IPS-20b (cell line): ENCODE results near the gene SEC16A.
"Not testable (repeated sequence)": the region's sequence is repeated elsewhere in the genome, so short reads cannot be mapped to it uniquely, and the experiment has no call there.

ENCODE experiments used
- H3K27ac ChIP-seq: one replicate; pipeline ENCODE4 v1.5.1; 2013; ENCODE audit warnings: low read length
- H3K27me3 ChIP-seq: 2 replicates; pipeline ENCODE4 v1.6.1; 2013; ENCODE audit warnings: mild to moderate bottlenecking, low read length, inconsistent platforms; ENCODE audit not compliant: insufficient read depth
- H3K36me3 ChIP-seq: 2 replicates; pipeline ENCODE4 v1.6.1; 2013; ENCODE audit warnings: low read depth, mild to moderate bottlenecking, inconsistent platforms, low read length, moderate library complexity; ENCODE audit not compliant: insufficient read depth
- H3K4me1 ChIP-seq: 2 replicates; pipeline ENCODE4 v1.6.1; 2013; ENCODE audit warnings: mild to moderate bottlenecking, control low read depth, inconsistent platforms, low read length, moderate library complexity; ENCODE audit not compliant: insufficient read depth
- H3K4me3 ChIP-seq: 2 replicates; pipeline ENCODE4 v1.5.1; 2013; ENCODE audit warnings: mild to moderate bottlenecking, low read length, inconsistent platforms
- H3K9ac ChIP-seq: 2 replicates; pipeline ENCODE4 v1.6.1; 2013; ENCODE audit warnings: low read depth, mild to moderate bottlenecking, inconsistent platforms, low read length, moderate library complexity
- H3K9me3 ChIP-seq: 2 replicates; pipeline ENCODE4 v1.6.1; 2013; ENCODE audit warnings: mild to moderate bottlenecking, low read depth, low read length, inconsistent platforms; ENCODE audit not compliant: insufficient read depth

SEC16A gene

DNA sequence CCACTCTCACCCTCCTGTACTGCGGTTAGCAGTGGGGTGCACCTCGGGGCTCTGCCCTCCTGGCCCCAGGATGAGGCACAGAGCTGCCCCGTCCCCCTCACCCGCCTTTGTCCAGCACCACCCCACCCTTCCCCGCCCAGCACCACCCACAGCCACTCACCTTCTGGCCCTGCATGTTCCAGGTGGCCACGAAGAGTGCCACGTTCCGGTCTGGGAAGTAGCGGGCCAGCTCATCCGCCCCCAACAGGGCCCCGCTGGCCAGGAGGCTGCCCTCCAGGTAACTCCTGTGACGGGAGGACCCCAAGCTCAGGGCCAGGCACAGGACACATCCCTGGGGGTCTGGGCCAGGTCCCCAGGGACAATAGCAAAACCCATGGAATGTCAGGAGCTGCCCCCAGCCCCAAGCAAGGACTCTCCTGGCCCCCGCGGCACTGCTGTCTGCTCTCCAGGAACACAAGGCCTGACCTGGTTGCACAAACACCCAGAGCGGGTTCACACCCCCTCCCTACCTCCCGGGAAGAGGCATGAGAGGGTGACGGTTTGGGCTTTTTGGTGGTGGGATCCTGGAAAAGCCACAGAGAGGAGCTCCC is 48.2 kb downstream of the SEC16A start:
- Histone ChIP-seq H3K27ac (no peak overlapping the region), H3K9ac (no peak overlapping the region), H3K27me3 (peaks cover 5% of the 10 kb centered on the region; the same call in 1 of the 2 replicates), H3K36me3 (no peaks in the 10 kb centered on the region; the same call in 1 of the 2 replicates), H3K9me3 (no peaks in the 10 kb centered on the region), H3K4me3 (no peak overlapping the region), H3K4me1 (no peaks in the 10 kb centered on the region)

DNA sequence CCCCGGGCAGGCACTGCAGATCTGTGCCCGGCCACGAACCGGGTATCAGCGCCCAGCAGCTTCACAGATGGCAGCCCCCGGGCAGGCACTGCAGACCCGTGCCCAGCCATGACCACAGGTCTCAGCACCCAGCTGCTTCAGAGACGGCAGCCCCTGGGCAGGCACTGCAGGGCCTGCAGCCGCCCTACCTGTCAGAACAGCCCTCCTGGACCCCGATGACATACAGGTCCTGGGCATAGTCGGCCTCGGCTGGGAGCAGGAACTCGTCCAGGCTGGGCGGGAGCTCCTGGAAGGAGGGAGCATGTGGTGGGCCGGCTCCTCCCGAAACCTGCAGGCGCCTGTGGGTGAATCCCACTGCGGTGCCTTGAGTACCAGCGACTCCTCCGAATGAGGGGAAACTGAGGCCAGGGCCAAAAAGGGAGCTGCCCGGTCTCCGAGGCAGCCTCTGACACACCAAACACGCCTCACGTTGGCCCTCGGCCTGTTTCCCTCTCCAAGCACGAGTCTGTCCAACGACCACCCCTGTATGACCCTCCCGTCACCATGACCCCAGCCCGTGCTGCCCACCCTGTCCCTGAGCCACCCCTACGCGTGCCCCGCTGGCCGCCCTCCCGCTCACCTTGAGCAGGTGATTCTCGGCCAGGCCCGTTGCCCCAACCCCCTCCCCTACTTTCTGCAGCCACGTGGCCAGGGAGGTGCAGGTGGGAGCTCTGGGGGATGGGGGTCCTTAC is 48.8 kb downstream of the SEC16A start:
- no peaks in the 10 kb centered on the region for H3K4me1 ChIP-seq
- peaks cover 6% of the 10 kb centered on the region for H3K36me3 ChIP-seq
- H3K4me3 ChIP-seq = no peak overlapping the region
- H3K9me3 ChIP-seq = no peaks in the 10 kb centered on the region
- no peak overlapping the region for H3K9ac ChIP-seq
- H3K27ac ChIP-seq = no peak overlapping the region
- H3K27me3 ChIP-seq = peaks cover 5% of the 10 kb centered on the region; the same call in 1 of the 2 replicates

DNA sequence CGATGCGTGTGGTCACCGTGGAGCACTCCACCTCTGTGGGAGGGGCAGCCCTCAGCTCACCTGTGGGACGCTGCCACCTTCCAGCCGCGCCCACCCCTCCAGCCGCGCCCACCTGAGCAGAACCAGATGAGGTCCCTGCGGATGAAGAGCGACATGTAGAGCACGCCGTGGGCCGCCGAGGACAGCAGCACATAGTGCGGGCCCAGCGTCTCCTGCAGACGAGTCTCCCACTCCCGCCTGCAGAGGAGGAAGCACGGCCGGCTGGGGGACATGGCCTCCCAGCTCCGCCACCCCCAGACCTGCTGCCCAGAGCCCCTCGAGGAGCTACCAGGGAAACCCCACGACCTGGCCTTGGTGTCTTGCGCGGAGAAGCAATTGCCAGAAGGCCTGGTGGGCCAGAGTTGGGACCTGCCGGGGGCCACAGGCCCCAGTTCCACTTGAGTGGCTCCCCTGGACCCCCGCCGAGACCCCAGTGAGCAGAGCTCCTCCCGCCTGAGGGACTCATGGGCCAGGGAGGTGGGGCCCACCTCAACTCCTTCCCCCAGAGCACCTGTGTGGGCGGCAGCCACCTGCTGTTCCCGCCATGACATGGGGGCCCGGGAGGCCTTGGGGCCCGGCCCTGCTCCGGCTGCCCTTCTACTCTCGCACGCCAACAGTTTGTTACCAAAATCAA is 49.7 kb downstream of the SEC16A start:
- H3K27me3 ChIP-seq = peaks cover 2% of the 10 kb centered on the region; the same call in 1 of the 2 replicates
- H3K9ac ChIP-seq = no peak overlapping the region
- H3K4me3 ChIP-seq = no peak overlapping the region
- no peak overlapping the region for H3K27ac ChIP-seq
- H3K9me3 ChIP-seq = no peaks in the 10 kb centered on the region
- peaks cover 11% of the 10 kb centered on the region for H3K36me3 ChIP-seq
- no peaks in the 10 kb centered on the region for H3K4me1 ChIP-seq

DNA sequence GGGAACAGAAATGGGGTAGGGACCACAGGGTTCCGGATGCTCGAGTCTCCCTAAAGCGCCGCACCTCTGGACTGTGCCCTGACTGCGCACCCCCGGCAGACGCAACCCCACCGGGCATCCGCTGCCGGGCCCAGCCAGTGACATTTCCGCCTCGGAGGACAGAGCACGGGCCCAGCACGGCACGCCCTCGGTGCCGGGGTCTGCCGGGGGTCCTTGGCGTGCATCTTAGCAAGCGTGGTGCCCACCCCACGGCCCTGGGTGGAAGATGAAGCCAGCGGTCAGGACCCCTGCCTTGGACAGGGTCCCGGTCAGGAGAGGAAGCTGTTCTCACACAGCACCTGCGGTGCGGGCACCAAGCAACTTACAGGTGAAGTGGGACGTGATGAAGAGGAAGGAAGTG is 50.2 kb downstream of the SEC16A start:
- Histone ChIP-seq H3K27me3 (no peaks in the 10 kb centered on the region), H3K9me3 (no peaks in the 10 kb centered on the region), H3K4me1 (no peaks in the 10 kb centered on the region), H3K4me3 (no peak overlapping the region), H3K36me3 (peaks cover 11% of the 10 kb centered on the region), H3K9ac (no peak overlapping the region), H3K27ac (no peak overlapping the region)

GRCh38 chr9:136431782-136432350 is 51.0 kb downstream of the SEC16A start:
- H3K9ac ChIP-seq = no peak overlapping the region
- no peaks in the 10 kb centered on the region for H3K27me3 ChIP-seq
- no peaks in the 10 kb centered on the region for H3K9me3 ChIP-seq
- peaks cover 14% of the 10 kb centered on the region for H3K36me3 ChIP-seq
- no peak overlapping the region for H3K4me3 ChIP-seq
- H3K4me1 ChIP-seq = no peaks in the 10 kb centered on the region
- no peak overlapping the region for H3K27ac ChIP-seq

GRCh38 chr9:136430588-136431234 is 52.1 kb downstream of the SEC16A start:
- Histone ChIP-seq H3K4me3 (no peak overlapping the region), H3K4me1 (no peaks in the 10 kb centered on the region), H3K9me3 (no peaks in the 10 kb centered on the region), H3K9ac (no peak overlapping the region), H3K27me3 (no peaks in the 10 kb centered on the region), H3K27ac (no peak overlapping the region), H3K36me3 (peaks cover 15% of the 10 kb centered on the region)

- Histone ChIP-seq H3K9me3 (no peaks in the 10 kb centered on the region), H3K27ac (no peak overlapping the region), H3K36me3 (peaks cover 17% of the 10 kb centered on the region), H3K9ac (no peak overlapping the region), H3K27me3 (no peaks in the 10 kb centered on the region), H3K4me1 (no peaks in the 10 kb centered on the region), H3K4me3 (no peak overlapping the region)
Observed at GRCh38 chr9:136429683-136430491, 53.0 kb downstream of the SEC16A start.

DNA sequence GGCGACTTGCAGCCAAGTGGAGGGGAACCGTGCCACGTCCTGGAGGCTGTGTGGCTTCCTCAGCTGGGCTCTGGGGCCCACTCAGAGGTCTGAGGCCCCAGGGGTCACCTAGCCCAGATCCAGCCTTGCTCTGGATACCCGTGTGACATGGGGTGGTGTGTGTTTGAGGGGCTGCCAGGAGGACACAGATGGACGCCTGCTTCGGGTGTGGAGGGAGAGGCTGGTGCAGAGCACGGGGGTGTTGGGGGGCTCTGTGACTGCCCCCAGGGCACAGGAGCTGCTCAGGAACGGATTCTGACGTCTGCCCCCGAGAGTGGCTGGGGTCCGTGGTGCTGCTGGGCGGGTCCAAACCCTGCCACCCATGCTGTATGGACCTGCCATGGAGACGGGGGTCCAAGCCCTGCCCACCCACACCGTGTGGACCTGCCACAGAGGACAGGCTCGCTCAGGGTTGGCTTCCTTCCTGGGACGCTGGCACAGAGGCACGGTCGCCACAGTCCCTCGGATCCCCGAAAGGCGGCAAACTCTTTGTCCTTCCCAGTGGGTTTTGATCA is 53.7 kb downstream of the SEC16A start:
- Histone ChIP-seq H3K4me3 (no peak overlapping the region), H3K27me3 (no peaks in the 10 kb centered on the region), H3K9me3 (no peaks in the 10 kb centered on the region), H3K4me1 (no peaks in the 10 kb centered on the region), H3K9ac (no peak overlapping the region), H3K27ac (no peak overlapping the region), H3K36me3 (peaks cover 25% of the 10 kb centered on the region)

GRCh38 chr9:136426787-136427186 is 56.1 kb downstream of the SEC16A start:
- Histone ChIP-seq H3K9me3 (no peaks in the 10 kb centered on the region), H3K4me1 (no peaks in the 10 kb centered on the region), H3K27ac (no peak overlapping the region), H3K9ac (no peak overlapping the region), H3K4me3 (no peak overlapping the region), H3K27me3 (no peaks in the 10 kb centered on the region), H3K36me3 (peaks cover 48% of the 10 kb centered on the region)

DNA sequence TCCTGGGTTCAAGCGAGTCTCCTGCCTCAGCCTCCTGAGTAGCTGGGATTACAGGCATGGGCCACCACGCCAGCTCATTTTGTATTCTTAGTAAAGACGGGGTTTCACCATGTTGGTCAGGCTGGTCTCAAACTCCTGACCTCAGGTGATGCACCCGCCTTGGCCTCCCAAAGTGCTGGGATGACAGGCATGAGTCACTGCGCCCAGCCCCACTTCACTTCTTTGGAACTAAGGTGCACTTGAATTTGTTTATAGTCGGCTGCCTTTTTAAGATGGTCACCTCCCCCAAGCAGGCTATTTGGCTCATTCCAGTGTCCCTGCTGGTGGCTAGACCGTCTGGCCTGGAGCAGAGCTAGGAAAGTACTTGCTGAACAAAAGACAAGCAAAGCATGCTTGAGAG is 57.5 kb downstream of the SEC16A start:
- not testable (repeated sequence) for H3K27ac ChIP-seq, H3K4me1 ChIP-seq, H3K9ac ChIP-seq, H3K27me3 ChIP-seq, H3K4me3 ChIP-seq, H3K9me3 ChIP-seq
- H3K36me3 ChIP-seq = peaks cover 59% of the 10 kb centered on the region
